CD4-positive, CD25-positive, alpha-beta regulatory T cell (primary cell): ENCODE results near the gene CBFA2T2. TPM values are rescaled to one million over a fixed set of nuclear protein-coding genes. Genes with fewer than 3 reads are reported as not detected.
"Not testable (repeated sequence)": the region's sequence is repeated elsewhere in the genome, so short reads cannot be mapped to it uniquely, and the experiment has no call there.

ENCODE experiments used
- ATAC-seq, 2 donors: fragments of 150-1000 bp; cut with Tn5 transposase; one replicate each; pipeline ENCODE4 v1.10.0; 2021; ENCODE audit warnings: low read depth in 2 of 2, moderate number of reproducible peaks in 2 of 2, moderate library complexity in 1 of 2
- DNase-seq, 3 donors: peaks; one replicate each; pipeline versions ENCODE4 v3.0.0 to v3.0.0-alpha.2; 2012 to 2022; ENCODE audit warnings: mixed read lengths in 1 of 3
- H3K27ac ChIP-seq: one replicate; pipeline ENCODE4 v1.7.0; 2013; ENCODE audit warnings: mild to moderate bottlenecking, low read length; ENCODE audit not compliant: insufficient read depth, poor library complexity, severe bottlenecking
- H3K27me3 ChIP-seq: one replicate; pipeline ENCODE4 v1.7.0; 2013; ENCODE audit warnings: low read length; ENCODE audit not compliant: control insufficient read depth, insufficient read depth
- H3K36me3 ChIP-seq: one replicate; pipeline ENCODE4 v1.7.0; 2013; ENCODE audit warnings: mild to moderate bottlenecking, low read length, moderate library complexity; ENCODE audit not compliant: control insufficient read depth, insufficient read depth
- H3K4me1 ChIP-seq: 2 replicates; pipeline ENCODE4 v1.7.0; 2013; ENCODE audit warnings: mild to moderate bottlenecking, low read length; ENCODE audit not compliant: insufficient read depth, control insufficient read depth, poor library complexity, severe bottlenecking
- H3K4me3 ChIP-seq: one replicate; pipeline ENCODE4 v1.7.0; 2013; ENCODE audit warnings: low read depth, mild to moderate bottlenecking, low read length, moderate library complexity
- H3K9me3 ChIP-seq, 2 experiments: 1 replicate in 1 of 2; 2 replicates in 1 of 2; pipeline ENCODE4 v1.7.0; 2013; ENCODE audit warnings: low read length in 2 of 2, mild to moderate bottlenecking in 1 of 2, moderate library complexity in 1 of 2; ENCODE audit not compliant: control insufficient read depth in 2 of 2
- H3K27ac Mint-ChIP-seq, 3 donors: one replicate each; pipeline ENCODE4 v1.8.0; 2020 to 2022; ENCODE audit warnings: mild to moderate bottlenecking in 3 of 3, mixed read lengths in 3 of 3, moderate library complexity in 2 of 3
- H3K27me3 Mint-ChIP-seq: one replicate; pipeline ENCODE4 v1.8.0; 2022; ENCODE audit warnings: mild to moderate bottlenecking, mixed read lengths
- H3K36me3 Mint-ChIP-seq: one replicate; pipeline ENCODE4 v1.8.0; 2020; ENCODE audit warnings: mixed read lengths
- H3K4me1 Mint-ChIP-seq, 4 donors: one replicate each; pipeline ENCODE4 v1.8.0; 2020 to 2022; ENCODE audit warnings: mixed read lengths in 4 of 4, mild to moderate bottlenecking in 1 of 4
- H3K4me3 Mint-ChIP-seq, 4 donors: one replicate each; pipeline ENCODE4 v1.8.0; 2020 to 2022; ENCODE audit warnings: mild to moderate bottlenecking in 4 of 4, mixed read lengths in 4 of 4, moderate library complexity in 3 of 4
- H3K9me3 Mint-ChIP-seq, 7 donors: one replicate each; pipeline ENCODE4 v1.8.0; 2020 to 2022; ENCODE audit warnings: mixed read lengths in 7 of 7, mild to moderate bottlenecking in 3 of 7, moderate library complexity in 2 of 7
- polyA plus RNA-seq, 4 donors: library from polyadenylated mRNA; unstranded; fragments of 300-500 nt; fragmentation: Illumina TruSeq; gene quantifications; one replicate each; pipeline ENCODE4 v1.2.3, GENCODE V29; 2021
- total RNA-seq: library from RNA; stranded (reverse); gene quantifications from one replicate; pipeline ENCODE4 v1.2.3, GENCODE V29; 2022

Gene CBFA2T2
- total and polyA plus RNA-seq, 5 donors from 2014 or later = 11.8 to 31.0 (median 14.0) TPM

DNA sequence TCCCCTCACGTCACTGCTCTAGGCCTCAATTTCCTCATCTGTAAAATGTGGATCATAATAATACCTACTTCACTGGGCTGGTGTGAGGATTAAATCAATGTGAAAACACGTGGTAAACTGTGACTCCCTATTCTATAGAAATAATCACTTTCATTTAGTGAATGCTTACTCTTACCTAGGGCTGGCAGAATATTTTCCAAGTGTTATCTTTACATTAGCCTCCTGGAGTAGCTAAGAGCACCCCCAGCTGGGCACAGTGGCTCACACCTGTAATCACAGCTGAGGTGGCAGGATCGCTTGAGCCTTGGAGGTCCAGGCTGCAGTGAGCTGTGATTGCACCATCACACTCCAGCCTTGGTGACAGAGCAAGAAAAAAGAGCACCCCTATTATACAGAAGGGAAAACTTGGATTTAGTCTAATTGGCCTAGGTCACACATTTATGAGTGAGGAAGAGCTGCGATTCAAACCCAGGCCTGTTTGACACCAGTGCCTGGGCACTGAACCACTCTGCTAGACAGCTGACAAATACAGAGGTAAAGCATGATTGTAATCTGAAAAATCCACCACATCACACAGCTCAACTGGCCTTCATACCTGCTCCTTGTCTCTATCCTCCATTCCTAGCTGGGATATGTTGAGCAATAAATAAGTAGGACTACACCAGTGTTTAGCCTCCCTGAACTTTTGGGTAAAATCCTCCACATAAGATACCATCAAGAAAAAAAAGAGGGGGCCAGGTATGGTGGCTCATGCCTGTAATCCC lies 44.9 kb upstream of the CBFA2T2 start:
- peaks cover 24% of the 10 kb centered on the region for H3K4me1 ChIP-seq
- ATAC-seq (no peak), DNase-seq (peak in 2 of 3 donors; percentile 26 to 53)
- Mint-ChIP-seq H3K27ac (peak overlapping the region; percentile 52 to 94 (median 92)), H3K36me3 (no peaks in the 10 kb centered on the region), H3K27me3 (no peaks in the 10 kb centered on the region), H3K9me3 (peaks cover 0 to 1% (median 0%) of the 10 kb centered on the region in 7 donors), H3K4me1 (peaks cover 4 to 24% (median 12%) of the 10 kb centered on the region in 4 donors), H3K4me3 (peak overlapping the region; percentile 92 to 97 (median 93))
- H3K9me3 ChIP-seq = no peaks in the 10 kb centered on the region
- peak overlapping the region; percentile 79 for H3K27ac ChIP-seq
- no peaks in the 10 kb centered on the region for H3K36me3 ChIP-seq
- H3K27me3 ChIP-seq = no peaks in the 10 kb centered on the region
- peak overlapping the region; percentile 61 for H3K4me3 ChIP-seq

GRCh38 chr20:33445881-33446625 lies 43.8 kb upstream of the CBFA2T2 start:
- Mint-ChIP-seq H3K4me3 (peak overlapping the region in 2 of 4 donors; percentile 32 to 86), H3K27me3 (no peaks in the 10 kb centered on the region), H3K36me3 (no peaks in the 10 kb centered on the region), H3K4me1 (peaks cover 4 to 23% (median 12%) of the 10 kb centered on the region in 4 donors), H3K27ac (peak overlapping the region in 1 of 3 donors; percentile 28), H3K9me3 (peaks cover 0 to 1% (median 0%) of the 10 kb centered on the region in 7 donors)
- Histone ChIP-seq H3K4me3 (no peak overlapping the region), H3K9me3 (no peaks in the 10 kb centered on the region), H3K27ac (no peak overlapping the region), H3K36me3 (no peaks in the 10 kb centered on the region), H3K4me1 (peaks cover 24% of the 10 kb centered on the region), H3K27me3 (no peaks in the 10 kb centered on the region)
- DNase-seq (no peak), ATAC-seq (no peak)

GRCh38 chr20:33450867-33451266 lies 39.0 kb upstream of the CBFA2T2 start:
- H3K9me3 Mint-ChIP-seq = peaks cover 0 to 1% (median 0%) of the 10 kb centered on the region in 7 donors
- H3K36me3 ChIP-seq = no peaks in the 10 kb centered on the region
- no peak overlapping the region for H3K4me3 Mint-ChIP-seq
- H3K27me3 Mint-ChIP-seq = no peaks in the 10 kb centered on the region
- no peaks in the 10 kb centered on the region for H3K4me1 ChIP-seq
- H3K4me3 ChIP-seq = no peak overlapping the region
- H3K27me3 ChIP-seq = no peaks in the 10 kb centered on the region
- no peak for ATAC-seq
- H3K27ac ChIP-seq = no peak overlapping the region
- no peak for DNase-seq
- no peak overlapping the region for H3K27ac Mint-ChIP-seq
- H3K4me1 Mint-ChIP-seq = no peaks in the 10 kb centered on the region
- H3K9me3 ChIP-seq = no peaks in the 10 kb centered on the region
- no peaks in the 10 kb centered on the region for H3K36me3 Mint-ChIP-seq

- H3K9me3 Mint-ChIP-seq = not testable (repeated sequence)
Observed at GRCh38 chr20:33456916-33457642, 32.8 kb upstream of the CBFA2T2 start.

DNA sequence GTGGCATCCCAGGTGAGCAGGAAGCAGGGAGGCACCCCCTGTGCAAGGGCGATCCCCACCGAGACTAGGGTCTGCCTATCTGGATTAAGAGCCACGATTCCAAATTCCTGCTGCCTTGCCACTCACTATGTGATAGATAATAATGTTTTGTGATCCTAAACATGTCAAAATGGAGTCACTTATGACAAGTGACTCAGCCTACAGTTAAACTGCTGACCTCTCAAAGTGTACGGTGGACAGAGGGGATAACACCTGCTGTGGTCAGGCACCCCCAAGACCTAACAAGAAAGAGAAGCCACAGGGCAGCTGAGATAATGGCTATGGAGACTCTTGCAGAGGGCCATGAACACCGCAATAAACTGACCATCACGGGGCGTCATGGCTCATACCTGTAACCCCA lies 30.3 kb upstream of the CBFA2T2 start:
- no peak for DNase-seq
- no peaks in the 10 kb centered on the region for H3K9me3 Mint-ChIP-seq
- no peak for ATAC-seq
- H3K4me3 ChIP-seq = no peak overlapping the region
- H3K9me3 ChIP-seq = no peaks in the 10 kb centered on the region
- no peaks in the 10 kb centered on the region for H3K27me3 Mint-ChIP-seq
- no peak overlapping the region for H3K27ac Mint-ChIP-seq
- H3K27ac ChIP-seq = no peak overlapping the region
- H3K36me3 Mint-ChIP-seq = no peaks in the 10 kb centered on the region
- no peaks in the 10 kb centered on the region for H3K4me1 ChIP-seq
- no peak overlapping the region for H3K4me3 Mint-ChIP-seq
- peaks cover 0 to 2% (median 0%) of the 10 kb centered on the region in 4 donors for H3K4me1 Mint-ChIP-seq
- no peaks in the 10 kb centered on the region for H3K27me3 ChIP-seq
- no peaks in the 10 kb centered on the region for H3K36me3 ChIP-seq

More at GRCh38 chr20:33456916-33457642, 32.8 kb upstream of the CBFA2T2 start:
- not testable (repeated sequence) for H3K9me3 ChIP-seq, H3K36me3 ChIP-seq, H3K27ac Mint-ChIP-seq, H3K4me1 ChIP-seq, H3K27ac ChIP-seq, H3K27me3 ChIP-seq, H3K27me3 Mint-ChIP-seq, H3K4me3 Mint-ChIP-seq, H3K4me1 Mint-ChIP-seq, H3K4me3 ChIP-seq, H3K36me3 Mint-ChIP-seq
- ATAC-seq (peak; percentile 80 to 85), DNase-seq (peak; percentile 66 to 77 (median 73))

DNA sequence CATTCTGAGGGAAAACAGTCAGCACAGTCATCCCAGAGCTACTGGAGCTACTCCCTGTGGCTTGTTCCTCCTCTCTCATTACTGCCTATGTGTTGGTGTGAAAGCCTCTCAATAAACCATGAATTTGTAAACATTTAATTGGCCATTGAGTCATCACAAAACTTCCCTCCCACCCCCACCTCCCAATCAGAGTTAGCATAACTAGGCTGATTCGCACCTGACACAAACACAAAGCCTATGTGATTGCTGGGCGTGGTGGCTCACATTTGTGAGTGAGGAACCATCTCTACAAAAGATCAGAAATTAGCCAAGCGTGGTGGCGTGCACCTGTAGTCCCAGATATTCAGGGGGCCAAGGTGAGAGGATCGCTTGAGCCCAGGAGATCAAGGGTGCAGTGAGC lies 29.2 kb upstream of the CBFA2T2 start:
- peaks cover 0 to 2% (median 0%) of the 10 kb centered on the region in 4 donors for H3K4me1 Mint-ChIP-seq
- no peaks in the 10 kb centered on the region for H3K27me3 ChIP-seq
- H3K9me3 ChIP-seq = no peaks in the 10 kb centered on the region
- no peak for ATAC-seq
- H3K27me3 Mint-ChIP-seq = no peaks in the 10 kb centered on the region
- no peaks in the 10 kb centered on the region for H3K36me3 Mint-ChIP-seq
- no peak overlapping the region for H3K27ac Mint-ChIP-seq
- peak in 1 of 3 donors; percentile 14 for DNase-seq
- H3K36me3 ChIP-seq = no peaks in the 10 kb centered on the region
- no peaks in the 10 kb centered on the region for H3K9me3 Mint-ChIP-seq
- no peak overlapping the region for H3K27ac ChIP-seq
- no peak overlapping the region for H3K4me3 ChIP-seq
- H3K4me1 ChIP-seq = no peaks in the 10 kb centered on the region
- no peak overlapping the region for H3K4me3 Mint-ChIP-seq

GRCh38 chr20:33463332-33464101 lies 26.4 kb upstream of the CBFA2T2 start:
- ATAC-seq (no peak), DNase-seq (no peak)
- no peaks in the 10 kb centered on the region for H3K4me1 Mint-ChIP-seq
- H3K27ac Mint-ChIP-seq = peak overlapping the region in 1 of 3 donors; percentile 80
- no peaks in the 10 kb centered on the region for H3K27me3 Mint-ChIP-seq
- H3K9me3 Mint-ChIP-seq = no peaks in the 10 kb centered on the region
- H3K9me3 ChIP-seq = no peaks in the 10 kb centered on the region
- H3K36me3 ChIP-seq = no peaks in the 10 kb centered on the region
- H3K27ac ChIP-seq = no peak overlapping the region
- no peaks in the 10 kb centered on the region for H3K4me1 ChIP-seq
- no peaks in the 10 kb centered on the region for H3K36me3 Mint-ChIP-seq
- no peaks in the 10 kb centered on the region for H3K27me3 ChIP-seq
- H3K4me3 Mint-ChIP-seq = no peak overlapping the region
- H3K4me3 ChIP-seq = no peak overlapping the region
